SK-N-SH (cell line): Measurements from ENCODE around the gene XAB2. TPM values are rescaled to one million over a fixed set of nuclear protein-coding genes. Genes with fewer than 3 reads are reported as not detected.

Experiments
- CTCF ChIA-PET: fragments of 300-600, 350-600 bp; formaldehyde crosslinking; extraction: SDS; loops from one replicate; lab custom pipeline; 2021; lab: Yijun Ruan, JAX
- POLR2A ChIA-PET: fragments of 350-600 bp; sonication (Branson Sonifier 250); formaldehyde crosslinking; extraction: SDS; loops from one replicate; lab custom pipeline; 2020; ENCODE audit warnings: antibody characterized with exemption, inconsistent platforms; lab: Yijun Ruan, JAX
- DNase-seq: peaks from one replicate; pipeline ENCODE4 v3.0.0; 2012
- H2AFZ ChIP-seq: fragments of 200-600 bp; sonication (generic); 2 replicates; pipeline ENCODE4 v1.8.1; 2016; ENCODE audit warnings: antibody characterized with exemption, mild to moderate bottlenecking, low read depth
- H3F3A ChIP-seq: fragments of 200-600 bp; sonication (generic); replicated peaks from 2 replicates; pipeline ENCODE3; 2016; ENCODE audit warnings: antibody characterized with exemption, mild to moderate bottlenecking; ENCODE audit not compliant: insufficient read depth
- H3K27ac ChIP-seq, 2 experiments: fragments of 200-500 bp in 1 of 2; fragments of 200-600 bp in 1 of 2; sonication (Bioruptor generic) in 1 of 2; sonication (generic), shearing (Covaris generic) in 1 of 2; 2 replicates each; pipeline versions ENCODE4 v1.5.1 to v1.6.1; 2014 to 2016; ENCODE audit warnings: low read depth in 2 of 2, inconsistent platforms in 1 of 2, low read length in 1 of 2, mild to moderate bottlenecking in 1 of 2, mixed read lengths in 1 of 2
- H3K27me3 ChIP-seq: fragments of 200-600 bp; sonication (generic), shearing (Covaris generic); 2 replicates; pipeline ENCODE4 v1.6.1; 2016; ENCODE audit warnings: mixed run types; ENCODE audit not compliant: insufficient read depth
- H3K36me3 ChIP-seq, 2 experiments: fragments of 200-500 bp in 1 of 2; fragments of 200-600 bp in 1 of 2; sonication (Bioruptor generic) in 1 of 2; sonication (generic) in 1 of 2; replicated peaks in 1 of 2; 2 replicates each; pipeline versions ENCODE3 to v1.5.1; 2014 to 2016; ENCODE audit warnings: low read length in 1 of 2, mild to moderate bottlenecking in 1 of 2; ENCODE audit not compliant: insufficient read depth in 2 of 2, control insufficient read depth in 1 of 2
- H3K4me1 ChIP-seq, 2 experiments: fragments of 200-500 bp in 1 of 2; fragments of 200-600 bp in 1 of 2; sonication (Bioruptor generic) in 1 of 2; sonication (generic), shearing (Covaris generic) in 1 of 2; 2 replicates each; pipeline versions ENCODE4 v1.5.1 to v1.6.1; 2014 to 2016; ENCODE audit warnings: low read depth in 1 of 2, low read length in 1 of 2, mixed run types in 1 of 2; ENCODE audit not compliant: insufficient read depth in 2 of 2, control insufficient read depth in 1 of 2
- H3K4me2 ChIP-seq: fragments of 200-600 bp; sonication (generic), shearing (Covaris generic); 2 replicates; pipeline ENCODE4 v1.6.1; 2017; ENCODE audit warnings: mixed run types
- H3K4me3 ChIP-seq, 2 experiments: fragments of 200-500 bp in 1 of 2; fragments of 200-600 bp in 1 of 2; sonication (Bioruptor generic) in 1 of 2; sonication (generic), shearing (Covaris generic) in 1 of 2; 2 replicates each; pipeline versions ENCODE4 v1.5.1 to v1.8.1; 2014 to 2016; ENCODE audit warnings: low read depth in 2 of 2, inconsistent platforms in 1 of 2, low read length in 1 of 2, mild to moderate bottlenecking in 1 of 2, mixed read lengths in 1 of 2, moderate library complexity in 1 of 2
- H3K79me2 ChIP-seq: fragments of 200-600 bp; sonication (generic); 2 replicates; pipeline ENCODE4 v1.8.1; 2017; ENCODE audit warnings: mild to moderate bottlenecking; ENCODE audit not compliant: insufficient read depth
- H3K9ac ChIP-seq: fragments of 200-600 bp; sonication (generic); 2 replicates; pipeline ENCODE4 v1.6.1; 2017; ENCODE audit warnings: mixed run types
- H3K9me2 ChIP-seq: fragments of 200-600 bp; sonication (generic); 2 replicates; pipeline ENCODE4 v1.6.1; 2017; ENCODE audit warnings: mixed run types
- H3K9me3 ChIP-seq: fragments of 200-600 bp; sonication (generic); 2 replicates; pipeline ENCODE4 v1.6.1; 2017; ENCODE audit warnings: mixed run types, mild to moderate bottlenecking, moderate library complexity
- H4K20me1 ChIP-seq: fragments of 200-600 bp; sonication (generic); 2 replicates; pipeline ENCODE4 v1.6.1; 2017; ENCODE audit warnings: mild to moderate bottlenecking, mixed run types; ENCODE audit not compliant: insufficient read depth
- ELF1 ChIP-seq: IDR thresholded peaks from 2 replicates; pipeline ENCODE4 v1.4.0; 2012
- EP300 ChIP-seq, 2 experiments: IDR thresholded peaks; 2 replicates each; pipeline versions ENCODE4 v1.4.0 to v1.6.1; 2012; ENCODE audit warnings: borderline replicate concordance in 1 of 2, low read depth in 1 of 2, low read length in 1 of 2
- FOSL2 ChIP-seq: IDR thresholded peaks from 2 replicates; pipeline ENCODE4 v1.4.0; 2012; ENCODE audit warnings: low read depth, mild to moderate bottlenecking, moderate library complexity, borderline replicate concordance
- FOXM1 ChIP-seq: IDR thresholded peaks from 2 replicates; pipeline ENCODE4 v1.4.0; 2012; ENCODE audit warnings: low read depth, mild to moderate bottlenecking
- GABPA ChIP-seq: IDR thresholded peaks from 2 replicates; pipeline ENCODE4 v1.4.0; 2012; ENCODE audit warnings: low read depth, mild to moderate bottlenecking
- GATA2 ChIP-seq: sonication (generic); formaldehyde crosslinking; IDR thresholded peaks from 2 replicates; pipeline ENCODE4 v1.5.0; 2020; ENCODE audit warnings: mild to moderate bottlenecking, missing genetic modification reagents
- JUND ChIP-seq: IDR thresholded peaks from 2 replicates; pipeline ENCODE4 v1.4.0; 2012
- MXI1 ChIP-seq: IDR thresholded peaks from 2 replicates; pipeline ENCODE4 v1.6.1; 2012; ENCODE audit warnings: mild to moderate bottlenecking, low read depth, low read length, improper control_type of control experiment
- NFIC ChIP-seq: IDR thresholded peaks from 2 replicates; pipeline ENCODE4 v1.4.0; 2012; ENCODE audit warnings: borderline replicate concordance
- NRF1 ChIP-seq: IDR thresholded peaks from 2 replicates; pipeline ENCODE4 v1.6.1; 2012; ENCODE audit warnings: low read depth, mild to moderate bottlenecking, low read length
- PBX3 ChIP-seq: IDR thresholded peaks from 2 replicates; pipeline ENCODE4; 2012
- POLR2AphosphoS5 ChIP-seq: IDR thresholded peaks from 2 replicates; pipeline ENCODE4 v1.6.1; 2012; ENCODE audit warnings: low read depth, low read length
- RCOR1 ChIP-seq: fragments of 150-350 bp; IDR thresholded peaks from 2 replicates; pipeline ENCODE4 v1.6.1; 2017; ENCODE audit warnings: antibody characterized with exemption, low read length
- RFX5 ChIP-seq: IDR thresholded peaks from 2 replicates; pipeline ENCODE4 v1.6.1; 2012; ENCODE audit warnings: mild to moderate bottlenecking, improper control_type of control experiment, low read length
- RXRA ChIP-seq: IDR thresholded peaks from 2 replicates; pipeline ENCODE4 v1.4.0; 2012; ENCODE audit warnings: low read depth, mild to moderate bottlenecking, borderline replicate concordance
- SMC3 ChIP-seq: IDR thresholded peaks from 2 replicates; pipeline ENCODE4 v1.6.1; 2012; ENCODE audit warnings: low read depth, low read length, improper control_type of control experiment
- TCF12 ChIP-seq: IDR thresholded peaks from 2 replicates; pipeline ENCODE4 v1.4.0; 2012
- YY1 ChIP-seq: IDR thresholded peaks from 2 replicates; pipeline ENCODE4 v1.4.0; 2012; ENCODE audit warnings: low read depth, mild to moderate bottlenecking
- WGBS: methylation state at CpG from one replicate; pipeline ENCODE4 v1.1.6; 2017; ENCODE audit warnings: low lambda C conversion rate; 5-methylcytosine and 5-hydroxymethylcytosine counted together
- polyA plus RNA-seq, 3 experiments: library from polyadenylated mRNA; depleted of rRNA; stranded (reverse); fragments of >200 nt; gene quantifications; 2 replicates each; pipeline ENCODE4 v1.2.3, GENCODE V29; 2012
- TF ChIP-seq, protein P1 (sequence below): IDR thresholded peaks from 2 replicates; pipeline ENCODE4 v1.4.0; 2012; ENCODE audit warnings: low read depth, borderline replicate concordance
- TF ChIP-seq, protein P2 (sequence below): IDR thresholded peaks from 2 replicates; pipeline ENCODE4 v1.4.0; 2012; ENCODE audit warnings: low read depth

XAB2 gene
- polyA plus RNA-seq, 1 of the 3 experiments (the other 2 are of a cell fraction) = 43.3 TPM

GRCh38 chr19:7607874-7608560 is 21.3 kb downstream of the XAB2 start:
- Histone ChIP-seq H4K20me1 (no peaks in the 10 kb centered on the region), H3K4me3 (no peak overlapping the region), H3K9me2 (no peaks in the 10 kb centered on the region), H2AFZ (no peak overlapping the region), H3K4me1 (peaks cover 0 to 8% of the 10 kb centered on the region in 2 experiments; a peak in 1 of 4 replicates), H3K27me3 (no peaks in the 10 kb centered on the region), H3K4me2 (no peak overlapping the region), H3K36me3 (no peaks in the 10 kb centered on the region), H3K9me3 (no peaks in the 10 kb centered on the region), H3K9ac (no peak overlapping the region), H3F3A (no peaks in the 10 kb centered on the region), H3K79me2 (no peaks in the 10 kb centered on the region), H3K27ac (no peak overlapping the region)
- no peak for DNase-seq
- ChIA-PET POLR2A (interaction anchor here (1.0 kb wide), 1 partner anchor 11 kb away, joined by 3 read pairs; no protein-coding TSS in a partner anchor), CTCF (interaction anchor here (2.0 to 2.8 kb wide), 2 partner anchors 11 to 40 kb away, joined by 10 to 12 read pairs; no protein-coding TSS in a partner anchor)
- 82% methylated on average over 7 of the region's 25 CpGs for WGBS
- no peak for TF ChIP-seq POLR2AphosphoS5
- no peak for TF ChIP-seq ELF1
- TF ChIP-seq GABPA = no peak
- TF ChIP-seq, protein P1, sequence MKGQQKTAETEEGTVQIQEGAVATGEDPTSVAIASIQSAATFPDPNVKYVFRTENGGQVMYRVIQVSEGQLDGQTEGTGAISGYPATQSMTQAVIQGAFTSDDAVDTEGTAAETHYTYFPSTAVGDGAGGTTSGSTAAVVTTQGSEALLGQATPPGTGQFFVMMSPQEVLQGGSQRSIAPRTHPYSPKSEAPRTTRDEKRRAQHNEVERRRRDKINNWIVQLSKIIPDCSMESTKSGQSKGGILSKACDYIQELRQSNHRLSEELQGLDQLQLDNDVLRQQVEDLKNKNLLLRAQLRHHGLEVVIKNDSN = no peak
- no peak for TF ChIP-seq JUND
- no peak for TF ChIP-seq FOSL2
- TF ChIP-seq NRF1 = no peak
- no peak for TF ChIP-seq SMC3
- TF ChIP-seq, protein P2, sequence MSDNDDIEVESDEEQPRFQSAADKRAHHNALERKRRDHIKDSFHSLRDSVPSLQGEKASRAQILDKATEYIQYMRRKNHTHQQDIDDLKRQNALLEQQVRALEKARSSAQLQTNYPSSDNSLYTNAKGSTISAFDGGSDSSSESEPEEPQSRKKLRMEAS = no peak
- no peak for TF ChIP-seq RXRA
- no peak for TF ChIP-seq PBX3
- no peak for TF ChIP-seq RFX5
- no peak for TF ChIP-seq MXI1
- no peak for TF ChIP-seq YY1
- no peak for TF ChIP-seq NFIC
- no peak for TF ChIP-seq GATA2 (CRISPR knock-in tag)
- no peak for TF ChIP-seq RCOR1
- TF ChIP-seq FOXM1 = no peak
- no peak for TF ChIP-seq EP300 (IDR thresholded peaks at IDR 0.05; ENCODE audit: borderline replicate concordance in 1 of 2, low read depth in 1 of 2, low read length in 1 of 2)
- no peak for TF ChIP-seq TCF12
